CD4-positive, alpha-beta T cell (primary cell): Measurements from ENCODE around the gene PAX5. TPM values are rescaled to one million over a fixed set of nuclear protein-coding genes. Genes with fewer than 3 reads are reported as not detected.

Experiments
- ATAC-seq: fragments of 200-7000 bp; cut with Tn5 transposase; one replicate; pipeline ENCODE4 v1.10.0; 2022; ENCODE audit warnings: mild to moderate bottlenecking; ENCODE audit not compliant: poor library complexity
- CTCF ChIA-PET: fragments of 350-600 bp; sonication (Branson Sonifier 250); formaldehyde crosslinking; loops from one replicate; lab custom pipeline; 2021; ENCODE audit warnings: antibody characterized with exemption, inconsistent platforms; lab: Charles Lee
- POLR2A ChIA-PET: fragments of 350-600 bp; sonication (Branson Sonifier 250); formaldehyde crosslinking; loops from one replicate; lab custom pipeline; 2021; ENCODE audit warnings: antibody characterized with exemption, inconsistent platforms; lab: Charles Lee
- DNase-seq, 14 experiments: peaks; one replicate each; pipeline ENCODE4 v3.0.0-alpha.2; 2013 to 2020; ENCODE audit warnings: mixed read lengths in 2 of 14
- H3K27ac ChIP-seq, 2 donors: one replicate each; pipeline versions ENCODE4 v1.5.1 to v1.7.0; 2013; ENCODE audit warnings: low read length in 2 of 2, low read depth in 1 of 2, mild to moderate bottlenecking in 1 of 2
- H3K27me3 ChIP-seq, 2 experiments: 1 replicate in 1 of 2; 2 replicates in 1 of 2; pipeline versions ENCODE4 v1.6.1 to v1.7.0; 2013; ENCODE audit warnings: low read length in 2 of 2, control low read depth in 1 of 2, mild to moderate bottlenecking in 1 of 2, moderate library complexity in 1 of 2; ENCODE audit not compliant: insufficient read depth in 2 of 2, control insufficient read depth in 1 of 2
- H3K36me3 ChIP-seq: one replicate; pipeline ENCODE4 v1.6.1; 2013; ENCODE audit warnings: low read length, control low read depth; ENCODE audit not compliant: insufficient read depth
- H3K4me1 ChIP-seq: one replicate; pipeline ENCODE4 v1.6.1; 2013; ENCODE audit warnings: low read length, control low read depth; ENCODE audit not compliant: insufficient read depth
- H3K4me3 ChIP-seq: one replicate; pipeline ENCODE4 v1.5.1; 2013; ENCODE audit warnings: mild to moderate bottlenecking, low read length, moderate library complexity
- H3K9me3 ChIP-seq, 2 experiments: 1 replicate in 1 of 2; 2 replicates in 1 of 2; pipeline versions ENCODE4 v1.6.1 to v1.7.0; 2013; ENCODE audit warnings: low read length in 2 of 2, mild to moderate bottlenecking in 2 of 2, control low read depth in 1 of 2, moderate library complexity in 1 of 2; ENCODE audit not compliant: control insufficient read depth in 1 of 2, insufficient read depth in 1 of 2
- H3K27ac Mint-ChIP-seq: one replicate; pipeline ENCODE4 v1.8.0; 2020; ENCODE audit warnings: mixed read lengths
- H3K27me3 Mint-ChIP-seq: one replicate; pipeline ENCODE4 v1.8.0; 2021; ENCODE audit warnings: mixed read lengths
- H3K36me3 Mint-ChIP-seq: one replicate; pipeline ENCODE4 v1.8.0; 2021; ENCODE audit warnings: low read depth, mixed read lengths
- H3K4me1 Mint-ChIP-seq: one replicate; pipeline ENCODE4 v1.8.0; 2021; ENCODE audit warnings: low read depth, mixed read lengths
- H3K4me3 Mint-ChIP-seq: one replicate; pipeline ENCODE4 v1.8.0; 2020; ENCODE audit warnings: mild to moderate bottlenecking, mixed read lengths
- H3K9me3 Mint-ChIP-seq: one replicate; pipeline ENCODE4 v1.8.0; 2020; ENCODE audit warnings: mixed read lengths
- intact Hi-C, 2 experiments: fragments of 100-400 bp; cut with DNase I in 1 of 2; cut with micrococcal nuclease in 1 of 2; formaldehyde crosslinking; loops; one replicate each; pipeline versions ENCODE4 v1.15.1 to v1.9.0; 2023 to 2025; cut with DNase I, micrococcal nuclease
- total RNA-seq, 174 experiments: library from RNA in 2 of 174; stranded (reverse) in 2 of 174; gene quantifications; one replicate each; pipeline ENCODE4 v1.2.3 and lab custom pipeline; 2021 to 2026
- TF ChIP-seq, protein P1 (sequence below): fragments of 200-600 bp; IDR thresholded peaks from one replicate; pipeline ENCODE4 v1.8.0; 2022; ENCODE audit warnings: antibody characterized with exemption, mild to moderate bottlenecking

Gene PAX5
- total RNA-seq, 2 experiments from 2014 or later = 0.03 to 0.11 TPM

DNA sequence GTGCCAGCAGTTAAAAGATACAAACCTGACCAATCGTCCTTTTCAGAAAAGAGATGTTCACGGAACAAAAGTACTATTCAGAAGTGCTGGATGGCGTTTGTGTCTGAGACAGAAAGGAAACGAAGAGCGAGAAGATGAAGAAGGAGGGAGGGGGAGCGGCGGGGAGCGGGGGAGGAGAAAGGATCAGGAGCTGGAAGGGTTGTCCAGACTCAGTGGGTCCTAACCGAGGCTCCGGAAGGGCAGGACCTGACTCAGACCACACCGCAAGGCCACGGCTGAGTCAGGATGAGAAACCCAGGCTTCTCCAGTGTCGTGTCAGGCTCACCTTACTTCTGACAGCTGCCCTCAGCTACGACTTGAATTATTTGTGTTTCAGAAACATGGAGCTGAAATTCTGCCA, 46.2 kb downstream of the PAX5 start:
- no peak overlapping the region for H3K4me3 Mint-ChIP-seq
- ATAC-seq (no peak), DNase-seq (no peak)
- ChIA-PET POLR2A (no interaction called here), CTCF (no interaction called here)
- no peak overlapping the region for H3K4me3 ChIP-seq
- TF ChIP-seq, protein P1, sequence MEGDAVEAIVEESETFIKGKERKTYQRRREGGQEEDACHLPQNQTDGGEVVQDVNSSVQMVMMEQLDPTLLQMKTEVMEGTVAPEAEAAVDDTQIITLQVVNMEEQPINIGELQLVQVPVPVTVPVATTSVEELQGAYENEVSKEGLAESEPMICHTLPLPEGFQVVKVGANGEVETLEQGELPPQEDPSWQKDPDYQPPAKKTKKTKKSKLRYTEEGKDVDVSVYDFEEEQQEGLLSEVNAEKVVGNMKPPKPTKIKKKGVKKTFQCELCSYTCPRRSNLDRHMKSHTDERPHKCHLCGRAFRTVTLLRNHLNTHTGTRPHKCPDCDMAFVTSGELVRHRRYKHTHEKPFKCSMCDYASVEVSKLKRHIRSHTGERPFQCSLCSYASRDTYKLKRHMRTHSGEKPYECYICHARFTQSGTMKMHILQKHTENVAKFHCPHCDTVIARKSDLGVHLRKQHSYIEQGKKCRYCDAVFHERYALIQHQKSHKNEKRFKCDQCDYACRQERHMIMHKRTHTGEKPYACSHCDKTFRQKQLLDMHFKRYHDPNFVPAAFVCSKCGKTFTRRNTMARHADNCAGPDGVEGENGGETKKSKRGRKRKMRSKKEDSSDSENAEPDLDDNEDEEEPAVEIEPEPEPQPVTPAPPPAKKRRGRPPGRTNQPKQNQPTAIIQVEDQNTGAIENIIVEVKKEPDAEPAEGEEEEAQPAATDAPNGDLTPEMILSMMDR = no peak
- H3K4me1 Mint-ChIP-seq = peaks cover 10% of the 10 kb centered on the region
- H3K4me1 ChIP-seq = peaks cover 13% of the 10 kb centered on the region
- H3K36me3 ChIP-seq = no peaks in the 10 kb centered on the region
- intact Hi-C loops = no loop called here
- H3K27ac ChIP-seq = no peak overlapping the region
- peaks cover 84% of the 10 kb centered on the region for H3K27me3 Mint-ChIP-seq
- peaks cover 14% of the 10 kb centered on the region in 2 experiments for H3K9me3 ChIP-seq
- H3K9me3 Mint-ChIP-seq = peaks cover 12% of the 10 kb centered on the region
- H3K27ac Mint-ChIP-seq = no peak overlapping the region
- H3K27me3 ChIP-seq = peaks cover 53 to 74% of the 10 kb centered on the region in 2 experiments
- H3K36me3 Mint-ChIP-seq = no peaks in the 10 kb centered on the region

DNA sequence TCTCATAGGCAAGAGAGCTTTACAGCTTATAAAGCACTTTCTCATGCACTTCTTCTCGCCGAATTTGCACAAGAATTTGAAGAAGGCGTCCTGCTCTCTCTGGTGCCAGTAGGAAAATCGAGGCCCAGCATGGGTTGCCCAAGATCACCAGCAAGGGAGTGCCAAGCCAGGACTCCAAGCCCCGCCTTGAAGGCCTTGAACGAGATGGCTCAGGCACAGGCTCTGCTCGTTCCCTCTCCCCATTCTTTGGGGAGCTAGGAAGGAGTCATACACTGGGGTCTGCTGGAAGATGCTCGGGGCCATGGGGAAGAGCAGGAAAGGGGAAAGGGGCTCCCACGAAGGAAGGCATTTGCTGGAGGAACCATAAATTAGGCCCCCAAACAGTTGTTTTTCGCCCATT, 46.7 kb downstream of the PAX5 start:
- Histone ChIP-seq H3K36me3 (no peaks in the 10 kb centered on the region), H3K27ac (no peak overlapping the region), H3K4me3 (no peak overlapping the region), H3K9me3 (peaks cover 14% of the 10 kb centered on the region in 2 experiments), H3K27me3 (peaks cover 55 to 73% of the 10 kb centered on the region in 2 experiments), H3K4me1 (peaks cover 13% of the 10 kb centered on the region)
- TF ChIP-seq, protein P1 = no peak
- ChIA-PET POLR2A (no interaction called here), CTCF (no interaction called here)
- Mint-ChIP-seq H3K4me1 (peaks cover 10% of the 10 kb centered on the region), H3K36me3 (no peaks in the 10 kb centered on the region), H3K27ac (no peak overlapping the region), H3K9me3 (peaks cover 12% of the 10 kb centered on the region), H3K4me3 (no peak overlapping the region), H3K27me3 (peaks cover 84% of the 10 kb centered on the region)
- DNase-seq (no peak), ATAC-seq (no peak)
- intact Hi-C loops = no loop called here

DNA sequence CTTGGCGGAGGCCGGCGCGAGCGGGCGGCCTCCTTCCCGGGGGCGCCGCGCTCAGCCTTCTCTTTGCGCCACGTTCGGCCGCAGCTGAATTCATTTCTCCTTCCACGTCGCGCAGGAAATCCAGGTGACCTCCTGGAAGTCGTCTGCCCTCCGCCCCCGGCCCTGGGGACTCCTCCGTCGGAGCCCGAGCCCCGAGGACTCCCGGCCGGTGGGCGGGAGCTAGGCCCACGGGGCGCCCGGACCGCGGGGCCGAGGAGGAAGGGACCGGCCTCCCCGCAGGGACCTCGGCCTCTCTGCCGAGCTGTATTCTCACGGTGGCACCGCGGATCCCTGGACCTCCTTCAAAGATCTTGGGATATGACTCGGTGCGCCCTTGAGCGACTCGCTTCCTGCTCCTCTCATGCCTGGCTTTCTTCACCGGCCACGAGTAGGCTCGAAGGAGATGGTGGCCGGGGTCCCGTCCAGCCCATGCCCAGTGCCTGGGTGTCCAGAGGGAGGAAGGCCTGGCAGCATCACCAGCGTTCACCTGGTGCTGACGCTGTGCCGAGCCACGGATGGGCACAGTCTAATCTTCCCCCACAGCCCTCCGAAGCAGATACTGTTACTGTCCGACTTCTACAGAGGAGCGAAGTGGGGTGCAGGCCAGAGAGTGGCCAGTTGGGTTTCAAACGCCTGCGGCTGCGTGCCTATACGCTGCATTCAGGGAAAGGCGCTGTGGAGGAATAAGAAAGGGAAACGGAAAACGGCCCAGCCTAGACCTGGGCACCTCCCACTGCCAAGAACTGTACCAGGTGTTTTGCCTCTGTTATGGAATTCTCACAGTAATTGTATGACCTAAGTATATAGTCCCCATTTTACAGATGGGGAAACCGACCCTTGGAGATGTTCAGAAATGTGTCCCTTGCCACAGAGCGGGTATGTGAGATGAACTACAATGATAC, 47.3 kb downstream of the PAX5 start:
- no peak overlapping the region for H3K27ac Mint-ChIP-seq
- DNase-seq = no peak
- H3K4me3 Mint-ChIP-seq = no peak overlapping the region
- no peaks in the 10 kb centered on the region for H3K36me3 ChIP-seq
- peaks cover 11 to 14% of the 10 kb centered on the region in 2 experiments for H3K9me3 ChIP-seq
- no peak overlapping the region for H3K27ac ChIP-seq
- ATAC-seq = no peak
- peaks cover 57 to 71% of the 10 kb centered on the region in 2 experiments for H3K27me3 ChIP-seq
- TF ChIP-seq, protein P1 = no peak
- ChIA-PET CTCF (no interaction called here), POLR2A (no interaction called here)
- peaks cover 11% of the 10 kb centered on the region for H3K9me3 Mint-ChIP-seq
- intact Hi-C loops = no loop called here
- peaks cover 13% of the 10 kb centered on the region for H3K4me1 ChIP-seq
- H3K4me1 Mint-ChIP-seq = peaks cover 10% of the 10 kb centered on the region
- H3K27me3 Mint-ChIP-seq = peaks cover 82% of the 10 kb centered on the region
- no peak overlapping the region for H3K4me3 ChIP-seq
- H3K36me3 Mint-ChIP-seq = no peaks in the 10 kb centered on the region
